Ishikawa (cell line): ENCODE measurements around the gene RPN2.

ENCODE experiments used
- CEBPB ChIP-seq: IDR thresholded peaks from 2 replicates; pipeline ENCODE4 v1.6.1; 2012
- CREB1 ChIP-seq: IDR thresholded peaks from 2 replicates; pipeline ENCODE4 v1.6.1; 2012; ENCODE audit warnings: low read depth
- EGR1 ChIP-seq: IDR thresholded peaks from 2 replicates; pipeline ENCODE4 v1.6.1; 2012
- EP300 ChIP-seq: IDR thresholded peaks from 2 replicates; pipeline ENCODE4 v1.6.1; 2012; ENCODE audit warnings: borderline replicate concordance
- FOXM1 ChIP-seq: IDR thresholded peaks from 2 replicates; pipeline ENCODE4 v1.6.1; 2012; ENCODE audit warnings: low read depth, borderline replicate concordance
- NFIC ChIP-seq: IDR thresholded peaks from 2 replicates; pipeline ENCODE4 v1.6.1; 2012
- RAD21 ChIP-seq: IDR thresholded peaks from 2 replicates; pipeline ENCODE4 v1.6.1; 2012; ENCODE audit warnings: low read depth
- TAF1 ChIP-seq: IDR thresholded peaks from 2 replicates; pipeline ENCODE4 v1.6.1; 2012; ENCODE audit warnings: low read depth, mild to moderate bottlenecking
- TCF12 ChIP-seq: IDR thresholded peaks from 2 replicates; pipeline ENCODE4 v1.6.1; 2012; ENCODE audit warnings: low read depth
- TEAD4 ChIP-seq: IDR thresholded peaks from 2 replicates; pipeline ENCODE4 v1.6.1; 2012
- YY1 ChIP-seq: IDR thresholded peaks from 2 replicates; pipeline ENCODE4 v1.6.1; 2012; ENCODE audit warnings: low read depth
- ZBTB7A ChIP-seq: IDR thresholded peaks from 2 replicates; pipeline ENCODE4 v1.6.1; 2012; ENCODE audit warnings: low read depth
- TF ChIP-seq, protein P1 (sequence below): IDR thresholded peaks from 2 replicates; pipeline ENCODE4 v1.6.1; 2012
- TF ChIP-seq, protein P2 (sequence below): IDR thresholded peaks from 2 replicates; pipeline ENCODE4 v1.6.1; 2012; ENCODE audit warnings: low read depth, mild to moderate bottlenecking
- TF ChIP-seq, protein P3 (sequence below): IDR thresholded peaks from 2 replicates; pipeline ENCODE4 v1.6.1; 2012

Gene RPN2

DNA sequence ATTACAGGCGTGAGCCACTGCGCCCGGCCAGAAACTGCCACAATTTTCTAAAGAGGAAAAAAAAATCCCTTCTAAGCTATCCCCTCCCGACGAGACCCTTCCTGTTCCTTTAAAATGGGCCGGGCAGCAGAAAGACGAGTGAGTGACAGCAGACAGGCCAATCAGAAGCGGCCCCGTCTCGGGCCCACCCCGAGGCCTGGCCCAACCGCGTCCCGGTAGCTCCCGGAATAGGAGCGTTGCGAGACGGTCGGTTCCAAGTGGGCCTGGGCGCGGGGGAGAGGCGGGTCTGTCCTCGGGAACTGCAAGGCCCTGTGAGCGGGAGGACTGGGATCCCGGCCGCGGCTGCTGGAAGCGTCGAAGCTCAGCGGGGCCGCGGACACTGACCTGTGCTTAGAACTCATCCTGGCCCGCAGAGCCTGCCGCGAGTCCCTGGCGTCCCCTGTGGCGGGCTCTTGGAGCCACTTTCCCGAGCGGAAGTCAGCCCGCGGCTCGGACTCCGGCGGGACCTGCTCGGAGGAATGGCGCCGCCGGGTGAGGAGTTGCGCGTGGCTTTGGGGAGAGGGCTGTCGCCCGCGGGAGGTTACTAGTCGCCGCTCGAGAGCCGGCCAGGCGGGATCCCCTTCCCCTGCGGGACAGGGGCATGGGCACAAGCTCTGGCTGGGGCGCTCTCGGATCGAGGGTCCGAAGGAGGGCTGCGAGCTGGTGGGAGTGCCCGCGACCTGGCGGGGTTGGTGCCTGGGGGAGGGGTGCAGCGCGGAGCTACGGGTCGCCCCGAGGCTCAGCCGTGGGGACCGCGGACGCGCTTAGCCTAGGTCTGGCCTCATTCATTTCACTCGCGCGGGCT lies at the start of gene RPN2, which contains the start of gene MROH8:
RPN2 (plus strand) TSS at position 492 of the 844 bp plus-strand sequence; CDS start at position 519, 27 bp downstream.
MROH8 (minus strand) TSS at position 710 of the 844 bp plus-strand sequence.
- TF ChIP-seq CREB1: peak; percentile 69
- peak; percentile 74; the same call in 1 of the 2 replicates for TF ChIP-seq ZBTB7A
- TF ChIP-seq CEBPB: no peak
- TF ChIP-seq, protein P1, sequence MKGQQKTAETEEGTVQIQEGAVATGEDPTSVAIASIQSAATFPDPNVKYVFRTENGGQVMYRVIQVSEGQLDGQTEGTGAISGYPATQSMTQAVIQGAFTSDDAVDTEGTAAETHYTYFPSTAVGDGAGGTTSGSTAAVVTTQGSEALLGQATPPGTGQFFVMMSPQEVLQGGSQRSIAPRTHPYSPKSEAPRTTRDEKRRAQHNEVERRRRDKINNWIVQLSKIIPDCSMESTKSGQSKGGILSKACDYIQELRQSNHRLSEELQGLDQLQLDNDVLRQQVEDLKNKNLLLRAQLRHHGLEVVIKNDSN: no peak
- no peak for TF ChIP-seq FOXM1
- peak; percentile 69; the same call in 1 of the 2 replicates for TF ChIP-seq EP300
- TF ChIP-seq, protein P2, sequence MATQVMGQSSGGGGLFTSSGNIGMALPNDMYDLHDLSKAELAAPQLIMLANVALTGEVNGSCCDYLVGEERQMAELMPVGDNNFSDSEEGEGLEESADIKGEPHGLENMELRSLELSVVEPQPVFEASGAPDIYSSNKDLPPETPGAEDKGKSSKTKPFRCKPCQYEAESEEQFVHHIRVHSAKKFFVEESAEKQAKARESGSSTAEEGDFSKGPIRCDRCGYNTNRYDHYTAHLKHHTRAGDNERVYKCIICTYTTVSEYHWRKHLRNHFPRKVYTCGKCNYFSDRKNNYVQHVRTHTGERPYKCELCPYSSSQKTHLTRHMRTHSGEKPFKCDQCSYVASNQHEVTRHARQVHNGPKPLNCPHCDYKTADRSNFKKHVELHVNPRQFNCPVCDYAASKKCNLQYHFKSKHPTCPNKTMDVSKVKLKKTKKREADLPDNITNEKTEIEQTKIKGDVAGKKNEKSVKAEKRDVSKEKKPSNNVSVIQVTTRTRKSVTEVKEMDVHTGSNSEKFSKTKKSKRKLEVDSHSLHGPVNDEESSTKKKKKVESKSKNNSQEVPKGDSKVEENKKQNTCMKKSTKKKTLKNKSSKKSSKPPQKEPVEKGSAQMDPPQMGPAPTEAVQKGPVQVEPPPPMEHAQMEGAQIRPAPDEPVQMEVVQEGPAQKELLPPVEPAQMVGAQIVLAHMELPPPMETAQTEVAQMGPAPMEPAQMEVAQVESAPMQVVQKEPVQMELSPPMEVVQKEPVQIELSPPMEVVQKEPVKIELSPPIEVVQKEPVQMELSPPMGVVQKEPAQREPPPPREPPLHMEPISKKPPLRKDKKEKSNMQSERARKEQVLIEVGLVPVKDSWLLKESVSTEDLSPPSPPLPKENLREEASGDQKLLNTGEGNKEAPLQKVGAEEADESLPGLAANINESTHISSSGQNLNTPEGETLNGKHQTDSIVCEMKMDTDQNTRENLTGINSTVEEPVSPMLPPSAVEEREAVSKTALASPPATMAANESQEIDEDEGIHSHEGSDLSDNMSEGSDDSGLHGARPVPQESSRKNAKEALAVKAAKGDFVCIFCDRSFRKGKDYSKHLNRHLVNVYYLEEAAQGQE: no peak
- TF ChIP-seq RAD21: no peak
- TF ChIP-seq, protein P3, sequence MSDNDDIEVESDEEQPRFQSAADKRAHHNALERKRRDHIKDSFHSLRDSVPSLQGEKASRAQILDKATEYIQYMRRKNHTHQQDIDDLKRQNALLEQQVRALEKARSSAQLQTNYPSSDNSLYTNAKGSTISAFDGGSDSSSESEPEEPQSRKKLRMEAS: peak; percentile 68
- TF ChIP-seq NFIC: no peak; the same call in 1 of the 2 replicates
- 0 out of 2 replicates have a peak, but pooled peaks have one; percentile 21 for TF ChIP-seq EGR1
- peak; percentile 84 for TF ChIP-seq YY1
- TF ChIP-seq TEAD4: no peak
- no peak; the same call in 1 of the 2 replicates for TF ChIP-seq TCF12
- peak; percentile 92 for TF ChIP-seq TAF1

DNA sequence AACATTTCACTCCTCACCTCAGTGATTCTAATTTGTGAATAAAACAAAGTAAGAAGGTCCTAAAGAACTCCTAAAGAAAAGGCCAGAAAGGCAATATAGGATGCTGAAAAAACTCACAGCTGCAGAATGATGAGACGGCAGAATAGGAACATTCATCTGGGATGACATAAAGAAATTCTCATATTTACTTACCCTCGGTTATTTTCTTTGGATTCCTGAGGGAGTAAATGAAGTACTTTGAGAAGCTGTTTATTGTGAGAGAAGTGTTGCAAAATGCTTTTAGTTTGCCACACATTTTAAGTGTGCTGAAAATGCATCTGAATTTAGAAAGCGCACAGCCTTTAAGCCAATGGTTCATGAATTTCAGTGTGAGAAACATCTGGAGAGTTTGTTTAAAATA lies 47.6 kb upstream of the RPN2 start:
- no peak for TF ChIP-seq NFIC
- no peak for TF ChIP-seq TAF1
- TF ChIP-seq EGR1: no peak
- TF ChIP-seq, protein P2: no peak
- no peak for TF ChIP-seq TCF12
- TF ChIP-seq YY1: no peak
- no peak for TF ChIP-seq RAD21
- TF ChIP-seq CREB1: no peak
- TF ChIP-seq CEBPB: no peak
- TF ChIP-seq, protein P1: no peak
- TF ChIP-seq ZBTB7A: no peak
- no peak for TF ChIP-seq FOXM1
- TF ChIP-seq, protein P3: no peak
- TF ChIP-seq EP300: no peak
- no peak for TF ChIP-seq TEAD4

DNA sequence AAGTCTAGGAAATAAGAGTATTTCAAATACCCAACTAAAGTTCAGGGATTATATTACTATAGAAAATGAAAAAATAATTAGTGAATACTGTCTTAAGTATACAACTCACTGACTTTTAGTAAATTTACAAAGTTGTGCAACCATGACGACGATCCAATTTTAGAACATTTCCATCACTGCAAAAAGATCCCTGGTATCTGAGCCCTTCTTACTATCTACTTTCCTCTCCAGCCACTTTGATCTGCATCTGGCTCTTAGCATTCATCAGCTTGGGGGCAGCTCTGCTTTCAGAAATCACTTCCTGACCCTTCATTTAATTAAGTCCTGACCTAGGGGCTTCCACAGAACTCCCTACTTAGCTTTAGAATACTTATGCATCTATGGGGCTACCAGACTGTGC lies 45.2 kb upstream of the RPN2 start:
- TF ChIP-seq CREB1 (no peak), TEAD4 (no peak), EP300 (no peak), FOXM1 (no peak), CEBPB (no peak), RAD21 (no peak), EGR1 (no peak), TAF1 (no peak), NFIC (no peak)
- TF ChIP-seq, protein P3: no peak
- TF ChIP-seq, protein P2: no peak
- TF ChIP-seq, protein P1: no peak
